ENCODE results near the gene FES.
"Not testable (repeated sequence)": the region's sequence is repeated elsewhere in the genome, so short reads cannot be mapped to it uniquely, and the experiment has no call there.

Gene FES

DNA sequence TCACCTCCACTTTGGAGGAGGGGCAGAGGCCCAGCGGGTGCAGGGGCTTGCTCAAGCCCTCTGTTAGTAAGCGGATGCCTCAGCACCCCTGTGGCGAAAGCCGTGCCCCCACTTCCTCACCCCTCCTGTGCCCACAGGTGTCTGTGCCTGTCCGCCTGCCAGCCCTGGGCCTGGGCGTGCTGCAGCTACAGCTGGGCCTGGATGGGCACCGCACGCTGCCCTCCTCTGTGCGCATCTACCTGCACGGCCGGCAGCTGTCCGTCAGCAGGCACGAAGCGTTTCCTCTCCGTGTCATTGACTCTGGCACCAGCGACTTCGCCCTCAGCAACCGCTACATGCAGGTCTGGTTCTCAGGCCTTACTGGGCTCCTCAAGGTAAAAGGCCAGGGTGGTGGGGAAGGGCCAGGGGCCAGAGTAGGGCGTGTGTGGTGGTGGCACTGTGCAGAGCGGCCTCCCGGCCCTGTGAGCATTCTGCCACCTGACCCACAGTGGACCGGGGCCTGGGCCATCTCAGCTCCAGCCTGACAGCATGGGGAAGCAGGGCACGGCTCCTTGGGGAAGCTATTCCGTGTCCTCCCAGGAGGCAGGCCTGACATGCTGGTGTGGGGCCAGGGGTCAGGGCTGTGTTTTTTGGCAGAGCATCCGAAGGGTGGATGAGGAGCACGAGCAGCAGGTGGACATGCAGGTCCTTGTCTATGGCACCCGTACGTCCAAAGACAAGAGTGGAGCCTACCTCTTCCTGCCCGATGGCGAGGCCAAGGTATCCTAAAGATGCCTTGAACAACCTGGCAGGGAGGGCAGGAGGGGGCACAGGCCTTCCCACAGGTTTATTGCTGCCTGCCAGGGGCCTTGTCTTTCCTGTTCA is 27.8 kb downstream of the FES start:
- DNase-seq = no peak

DNA sequence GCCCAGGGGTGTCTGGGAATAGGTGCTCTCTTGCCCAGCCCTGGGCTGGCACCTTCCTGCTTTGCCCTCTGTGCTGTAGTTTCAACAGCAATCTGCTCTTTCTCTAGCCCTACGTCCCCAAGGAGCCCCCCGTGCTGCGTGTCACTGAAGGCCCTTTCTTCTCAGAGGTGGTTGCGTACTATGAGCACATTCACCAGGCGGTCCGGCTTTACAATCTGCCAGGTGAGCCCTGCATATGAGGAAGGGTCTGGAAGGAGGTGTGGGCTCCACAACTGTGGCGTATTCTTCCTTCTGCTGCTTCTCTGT is 28.4 kb downstream of the FES start:
- DNase-seq = no peak

DNA sequence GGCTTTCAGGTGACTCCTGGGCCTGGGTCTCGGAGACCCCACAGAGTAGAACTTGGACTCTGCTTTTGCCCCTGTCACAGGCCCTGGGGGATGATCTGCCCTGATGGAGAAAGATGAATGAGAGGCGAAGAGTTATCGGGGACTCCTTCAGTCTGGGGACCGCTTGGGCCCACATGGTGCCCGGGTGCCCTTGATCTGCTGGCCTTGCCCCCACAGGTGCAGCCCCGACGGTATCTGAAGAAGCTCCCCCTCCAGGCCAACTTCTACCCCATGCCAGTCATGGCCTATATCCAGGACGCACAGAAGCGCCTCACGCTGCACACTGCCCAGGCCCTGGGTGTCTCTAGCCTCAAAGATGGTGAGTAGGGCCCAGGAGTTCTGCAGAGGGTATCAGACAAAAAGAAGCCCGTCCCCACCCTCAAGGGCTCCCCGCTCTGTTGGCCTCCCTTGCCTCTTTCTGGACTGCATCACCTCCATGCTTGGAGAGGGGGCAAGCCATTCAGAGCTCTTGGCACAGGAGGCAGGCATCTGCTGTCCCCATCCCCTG is 29.2 kb downstream of the FES start:
- no peak for DNase-seq

DNA sequence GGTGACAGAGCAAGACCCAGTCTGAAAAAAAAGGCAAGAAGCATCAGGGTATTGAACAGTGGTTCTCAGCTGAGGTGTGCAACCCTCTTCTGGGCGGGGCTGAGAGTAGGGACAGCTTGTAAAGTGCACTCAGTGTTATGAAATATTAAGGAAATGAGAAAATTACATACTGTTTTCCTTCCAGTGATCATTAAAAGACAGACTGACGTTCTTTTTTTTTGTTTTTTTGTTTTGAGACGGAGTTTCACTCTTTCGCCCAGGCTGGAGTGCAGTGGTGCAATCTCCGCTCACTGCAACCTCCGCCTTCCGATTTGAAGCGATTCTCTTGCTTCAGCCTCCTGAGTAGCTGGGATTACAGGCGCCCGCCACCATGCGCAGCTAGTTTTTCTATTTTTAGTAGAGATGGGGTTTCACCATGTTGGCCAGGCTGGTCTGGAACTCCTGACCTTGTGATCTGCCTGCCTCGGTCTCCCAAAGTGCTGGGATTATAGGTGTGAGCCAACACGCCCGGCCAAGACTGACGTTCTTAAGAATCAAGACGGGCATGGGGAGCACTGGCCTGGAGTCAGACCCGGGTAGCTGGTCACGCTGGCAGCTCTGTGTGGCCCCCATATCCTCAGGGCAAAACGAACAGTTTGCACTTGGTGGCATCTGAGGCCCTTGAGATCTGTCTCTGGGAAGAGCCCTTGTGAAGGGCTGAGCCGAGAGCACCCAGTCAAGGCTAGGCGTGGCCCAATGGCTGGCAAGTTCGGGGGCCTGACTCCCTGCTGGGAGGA is 30.2 kb downstream of the FES start:
- no peak for DNase-seq

DNA sequence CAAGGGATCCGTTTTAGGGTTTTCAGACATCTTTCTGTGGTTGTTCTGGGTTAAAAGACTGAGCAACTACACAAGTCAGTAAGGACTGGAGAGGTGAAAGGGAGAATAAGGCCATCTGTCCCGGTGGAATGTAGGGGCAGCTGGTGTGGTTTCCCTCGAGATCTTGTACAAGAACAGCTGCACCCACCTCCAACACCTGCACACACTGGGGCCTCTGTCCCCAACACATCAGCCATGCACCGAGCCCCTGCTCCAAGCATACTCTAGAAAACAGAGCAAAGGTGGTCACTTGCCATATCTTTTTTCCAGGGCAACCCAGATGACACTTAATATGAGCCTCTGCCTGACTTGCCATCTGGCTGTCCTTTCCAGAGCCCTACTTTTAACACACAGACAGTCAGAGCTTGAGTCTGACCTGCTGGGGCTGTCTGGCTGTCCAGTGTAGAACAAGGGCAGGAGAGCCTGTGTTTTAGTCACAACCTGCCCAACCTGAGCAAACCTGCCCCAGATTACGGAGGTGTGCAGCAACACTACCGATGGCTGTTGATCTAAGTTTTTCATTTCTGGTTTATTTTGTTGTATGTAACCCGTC is 31.0 kb downstream of the FES start:
- DNase-seq = no peak

DNA sequence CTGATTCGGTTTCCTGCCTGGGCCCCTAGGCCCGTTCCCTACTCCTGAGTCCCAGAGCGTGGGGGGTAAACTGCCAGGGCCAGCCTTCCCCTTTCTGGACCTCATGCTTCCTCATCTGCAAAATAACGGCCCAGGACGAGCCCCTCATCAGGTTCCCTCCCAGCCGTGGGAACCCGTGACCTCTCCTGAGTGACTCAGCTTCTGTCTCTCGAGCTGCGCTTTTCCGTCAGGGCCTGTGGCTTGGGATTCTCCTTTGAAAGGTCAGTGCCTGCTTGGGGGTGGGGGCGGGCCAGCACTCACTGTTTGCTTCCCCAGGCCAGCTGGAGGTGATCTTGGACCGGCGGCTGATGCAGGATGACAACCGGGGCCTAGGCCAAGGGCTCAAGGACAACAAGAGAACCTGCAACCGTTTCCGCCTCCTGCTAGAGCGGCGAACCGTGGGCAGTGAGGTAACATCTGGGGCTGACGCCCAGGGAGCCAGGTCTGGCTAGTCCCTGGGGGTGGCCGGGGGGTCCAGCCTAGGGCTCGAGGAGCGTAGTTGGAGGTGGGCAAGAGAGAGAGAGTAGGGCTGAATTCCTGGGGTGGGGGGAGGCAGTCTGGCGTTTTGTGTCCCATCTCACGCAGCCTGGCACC is 31.6 kb downstream of the FES start:
- no peak for DNase-seq

DNA sequence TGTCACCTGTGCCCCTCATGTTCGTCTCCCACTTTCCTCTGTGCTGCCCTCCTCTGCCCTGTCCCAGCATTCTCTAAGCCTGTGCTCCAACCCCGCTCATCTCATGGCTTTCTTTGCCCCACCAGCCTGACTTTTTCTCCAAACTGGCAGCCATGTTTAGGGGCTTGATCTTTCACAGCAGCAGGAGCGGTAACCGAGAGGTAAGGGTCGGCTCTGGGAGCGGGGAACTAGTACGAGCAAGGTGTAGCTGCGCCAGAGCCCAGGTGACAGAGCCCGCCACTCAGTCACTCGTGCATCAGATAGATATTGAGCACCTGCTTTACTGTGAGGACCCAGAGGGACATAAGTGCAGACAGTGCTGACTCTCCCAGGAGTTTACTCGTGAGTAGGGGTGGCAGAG is 32.2 kb downstream of the FES start:
- no peak for DNase-seq

DNA sequence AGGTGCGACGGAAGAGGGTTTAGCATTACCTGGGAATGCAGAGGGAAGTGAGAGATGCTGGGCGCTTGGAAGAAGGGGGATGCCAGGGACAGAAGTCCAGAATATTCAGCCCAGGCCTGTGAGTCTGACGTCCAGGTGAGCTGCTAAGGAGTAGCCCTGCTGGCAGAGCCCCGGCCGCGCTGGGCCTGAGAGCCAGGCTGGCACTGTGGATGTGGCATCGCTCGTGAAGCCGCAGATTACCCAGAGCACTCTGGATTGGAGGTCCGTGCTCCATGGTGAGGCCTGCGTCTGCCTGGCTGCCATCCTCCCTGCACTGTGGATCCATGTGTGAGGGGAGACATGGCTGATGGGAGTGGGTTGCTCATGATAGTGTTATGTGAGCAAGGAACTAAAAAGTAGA is 33.3 kb downstream of the FES start:
- no peak for DNase-seq

DNA sequence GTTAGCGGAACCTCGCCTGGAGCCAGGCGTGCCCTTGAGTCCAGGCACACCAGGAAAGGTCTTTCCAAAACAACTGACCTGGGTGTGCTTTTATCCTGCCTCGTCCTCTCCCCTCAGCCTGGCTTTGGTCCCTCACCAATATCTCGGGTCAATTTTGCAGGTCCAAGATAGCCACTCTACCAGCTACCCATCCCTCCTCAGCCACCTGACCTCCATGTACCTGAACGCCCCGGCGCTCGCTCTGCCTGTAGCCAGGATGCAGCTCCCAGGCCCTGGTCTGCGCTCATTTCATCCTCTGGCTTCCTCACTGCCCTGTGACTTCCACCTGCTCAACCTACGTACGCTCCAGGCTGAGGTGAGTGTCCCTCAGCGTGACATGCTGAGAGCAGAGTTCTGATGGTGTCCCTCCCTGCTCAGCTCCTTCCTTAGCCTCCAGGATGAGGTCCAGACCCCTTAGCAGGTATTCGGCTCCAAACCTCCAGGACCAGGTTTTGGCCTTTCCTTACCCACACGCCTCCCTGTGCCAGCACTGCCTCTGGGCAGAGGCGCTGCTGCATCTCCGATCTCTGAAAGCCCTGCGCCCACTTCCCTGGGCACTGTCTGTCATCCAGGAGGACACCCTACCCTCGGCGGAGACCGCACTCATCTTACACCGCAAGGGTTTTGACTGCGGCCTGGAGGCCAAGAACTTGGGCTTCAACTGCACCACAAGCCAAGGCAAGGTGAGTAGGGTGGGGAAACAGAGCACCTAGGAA is 33.9 kb downstream of the FES start:
- DNase-seq = no peak

DNA sequence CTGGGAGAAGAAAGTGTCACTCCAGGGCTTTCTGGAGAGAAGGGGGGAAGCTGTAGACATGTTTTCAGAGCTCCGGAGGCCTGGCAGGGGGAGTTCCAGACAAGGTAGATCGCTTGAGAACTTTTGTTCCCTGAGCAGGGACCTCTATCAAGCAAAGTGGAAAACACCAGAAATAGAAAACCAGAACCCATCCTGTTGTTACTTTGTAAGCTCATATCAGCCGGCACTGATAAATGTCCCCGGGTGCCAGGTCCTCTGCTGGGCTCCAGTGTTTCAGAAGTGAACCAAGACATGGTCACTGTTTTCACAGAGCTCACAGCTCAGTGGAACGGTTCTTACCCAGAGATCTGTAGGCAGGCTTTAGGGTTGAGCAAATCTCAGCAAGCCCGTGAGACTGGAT is 34.5 kb downstream of the FES start:
- DNase-seq = no peak

DNA sequence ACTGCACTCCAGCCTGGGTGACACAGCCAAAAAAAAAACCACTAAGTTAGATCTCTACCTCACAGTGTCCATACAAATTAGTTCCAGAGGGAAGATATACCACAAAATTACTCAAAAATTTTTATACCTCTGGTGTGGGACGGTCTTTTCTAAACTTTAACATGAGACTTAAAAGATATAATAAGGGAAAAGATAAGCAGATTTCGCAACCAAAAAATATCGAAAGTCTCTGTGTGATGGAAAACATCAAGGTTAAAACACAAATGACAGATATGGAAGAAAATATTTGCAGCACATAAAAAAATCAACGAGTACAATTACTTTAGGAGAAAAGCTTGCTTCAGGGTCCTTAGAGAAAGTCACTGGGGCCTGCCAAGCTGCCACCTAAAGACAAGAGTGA is 37.6 kb downstream of the FES start:
- no peak for DNase-seq

DNA sequence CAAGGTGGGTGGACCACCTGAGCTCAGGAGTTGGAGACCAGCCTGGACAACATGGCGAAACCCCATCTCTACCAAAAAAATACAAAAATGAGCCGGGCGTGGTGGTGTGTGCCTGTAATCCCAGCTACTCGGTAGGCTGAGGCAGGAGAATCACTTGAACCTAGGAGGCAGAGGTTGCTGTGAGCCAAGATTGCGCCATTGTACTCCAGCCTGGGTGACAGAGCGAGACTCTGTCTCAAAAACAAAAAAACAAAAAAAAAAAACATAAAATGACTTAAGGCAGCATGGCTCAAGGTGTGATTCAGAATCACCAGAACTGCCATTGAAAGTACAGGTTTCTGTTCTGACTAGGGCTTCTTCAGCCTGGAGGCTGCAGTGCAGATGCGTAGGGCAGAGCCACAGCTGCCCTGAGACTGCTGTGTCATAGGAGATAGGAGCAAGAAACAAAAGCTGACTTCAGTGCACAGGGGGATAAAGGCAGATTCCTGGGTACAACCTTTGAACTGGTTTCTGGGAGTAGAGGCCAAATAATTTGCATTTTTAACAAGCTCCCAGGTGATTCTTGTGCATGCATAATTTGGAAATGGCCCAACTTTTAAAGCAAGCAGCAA is 38.5 kb downstream of the FES start:
- peak; percentile 6 for DNase-seq

DNA sequence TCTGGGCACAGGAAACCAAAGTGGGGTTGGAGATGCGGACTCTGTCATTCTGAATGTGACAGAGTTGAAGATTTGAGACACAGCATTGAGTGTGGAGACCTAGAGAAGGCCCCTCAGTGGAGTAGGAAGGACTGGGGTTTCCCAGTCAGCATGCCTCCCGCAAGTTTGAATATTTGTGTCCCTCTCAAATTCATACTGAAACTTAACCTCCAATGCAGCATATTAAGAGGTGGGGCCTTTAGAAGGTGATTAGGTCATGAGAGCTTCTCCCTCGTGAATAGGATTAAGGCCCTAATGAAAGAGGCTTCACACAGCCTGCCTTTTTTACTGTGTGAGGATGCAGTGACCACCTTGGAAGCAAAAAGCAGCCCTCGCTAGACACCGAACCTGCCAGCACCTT is 40.1 kb downstream of the FES start:
- DNase-seq = no peak

DNA sequence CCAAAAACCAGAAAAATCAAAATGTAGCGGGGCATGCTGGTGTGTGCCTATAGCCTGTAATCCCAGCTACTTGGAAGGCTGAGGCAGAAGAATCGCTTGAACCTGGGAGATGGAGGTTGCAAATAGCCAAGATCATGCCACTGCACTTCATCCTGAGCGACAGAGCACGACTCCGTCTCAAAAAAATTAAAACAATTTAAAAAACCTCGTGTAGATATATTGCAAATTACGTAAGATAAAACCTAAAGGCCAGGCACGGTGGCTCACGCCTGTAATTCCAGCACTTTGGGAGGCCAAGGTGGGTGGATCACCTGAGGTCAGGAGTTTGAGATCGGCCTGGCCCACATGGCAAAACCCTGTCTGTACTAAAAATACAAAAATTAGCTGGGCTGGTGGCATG is 42.5 kb downstream of the FES start:
- DNase-seq = not testable (repeated sequence)

DNA sequence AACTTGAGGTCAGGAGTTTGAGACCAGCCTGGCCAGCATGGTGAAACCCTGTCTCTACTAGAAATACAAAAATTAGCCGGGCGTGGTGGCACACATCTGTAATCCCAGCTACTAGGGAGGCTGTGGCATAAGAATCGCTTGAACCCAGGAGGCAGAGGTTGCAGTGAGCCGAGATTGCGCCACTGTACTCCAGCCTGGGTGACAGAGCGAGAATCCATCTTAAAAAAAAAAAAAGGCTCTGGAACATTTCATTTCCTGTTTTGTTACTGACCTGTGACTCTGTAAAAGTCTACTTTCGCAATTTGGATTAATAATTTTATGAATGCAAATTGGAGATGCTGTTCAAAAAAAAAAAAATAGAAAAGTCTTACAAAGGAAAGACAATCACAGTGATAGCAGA is 43.8 kb downstream of the FES start:
- not testable (repeated sequence) for DNase-seq

DNA sequence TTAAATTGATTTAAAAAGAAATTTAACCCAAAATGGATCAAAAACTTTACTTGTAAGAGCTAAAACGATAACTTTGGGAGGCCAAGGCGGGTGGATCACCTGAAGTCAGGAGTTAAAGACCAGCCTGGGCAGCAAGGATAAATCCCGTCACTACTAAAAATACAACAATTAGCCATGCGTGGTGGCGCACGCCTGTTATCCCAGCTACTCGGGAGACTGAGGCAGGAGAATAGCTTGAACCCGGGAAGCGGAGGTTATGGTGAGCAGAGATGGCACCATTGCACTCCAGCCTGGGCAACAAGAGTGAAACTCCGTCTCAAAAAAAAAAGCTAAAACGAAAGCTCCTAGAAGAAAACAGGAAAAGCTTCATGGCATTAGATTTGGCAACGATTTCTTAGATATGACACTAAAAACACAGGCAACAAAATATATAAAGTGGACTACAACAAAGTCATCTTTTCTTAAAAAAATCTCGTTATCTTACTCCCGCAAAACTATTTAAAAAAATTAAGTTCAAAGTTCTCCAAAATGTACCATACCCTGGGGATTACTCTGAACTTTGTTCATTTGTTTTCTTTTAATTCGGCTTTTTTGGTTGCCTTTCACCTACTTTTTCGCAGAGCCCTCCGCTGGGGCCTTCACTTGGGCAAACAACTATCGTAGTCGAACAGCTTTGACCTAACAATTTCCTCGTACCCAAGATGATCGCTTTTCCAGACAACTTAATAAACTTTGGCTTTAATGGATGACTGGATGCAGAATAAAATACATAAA is 45.1 kb downstream of the FES start:
- DNase-seq = no peak

DNA sequence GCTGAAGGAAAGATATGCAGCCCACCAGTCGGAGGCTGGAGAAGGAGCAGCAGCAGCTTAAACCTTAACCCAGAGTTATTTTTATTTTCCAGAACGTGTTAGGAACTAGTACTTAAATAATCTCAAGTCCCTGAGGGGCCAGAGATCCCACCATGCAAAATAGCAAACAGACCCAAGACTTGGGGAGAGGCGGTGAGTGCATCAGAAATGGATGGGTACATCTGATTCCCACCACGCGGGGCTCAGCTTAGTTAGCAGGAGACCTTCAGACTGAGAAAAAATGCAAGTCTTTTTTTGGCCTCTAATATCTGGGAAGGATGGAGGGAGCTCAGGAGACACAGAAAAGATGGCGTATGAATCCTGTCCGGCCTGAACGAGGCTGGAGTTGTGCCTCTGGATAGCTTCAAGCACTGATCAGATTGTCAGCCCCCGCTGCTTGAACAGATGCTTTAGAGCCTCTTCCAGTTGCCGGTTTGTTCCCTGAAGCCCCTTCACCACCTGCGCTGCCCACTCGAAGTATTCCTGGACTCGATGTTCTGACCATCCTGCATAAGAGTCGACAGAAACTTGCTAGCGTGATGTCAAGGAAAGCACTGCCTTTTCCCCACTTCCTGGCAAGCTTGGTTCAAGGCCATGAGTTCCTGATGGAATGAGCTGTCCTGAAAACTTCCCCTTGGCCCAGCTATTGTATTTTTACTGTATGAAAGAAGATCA is 46.7 kb downstream of the FES start:
- no peak for DNase-seq

DNA sequence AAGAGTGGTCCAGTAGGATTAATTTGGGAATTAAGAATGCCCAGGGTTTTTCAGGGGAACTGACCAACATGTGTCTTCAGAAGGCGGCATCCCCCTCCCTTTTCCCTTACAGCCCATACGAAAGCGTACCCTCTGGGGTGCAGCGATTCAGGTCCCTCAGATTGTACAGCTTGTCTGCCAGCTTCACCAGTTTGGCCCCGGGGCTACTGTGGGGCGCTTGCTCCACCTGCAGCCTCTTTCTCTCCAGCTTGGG is 47.2 kb downstream of the FES start:
- no peak for DNase-seq

DNA sequence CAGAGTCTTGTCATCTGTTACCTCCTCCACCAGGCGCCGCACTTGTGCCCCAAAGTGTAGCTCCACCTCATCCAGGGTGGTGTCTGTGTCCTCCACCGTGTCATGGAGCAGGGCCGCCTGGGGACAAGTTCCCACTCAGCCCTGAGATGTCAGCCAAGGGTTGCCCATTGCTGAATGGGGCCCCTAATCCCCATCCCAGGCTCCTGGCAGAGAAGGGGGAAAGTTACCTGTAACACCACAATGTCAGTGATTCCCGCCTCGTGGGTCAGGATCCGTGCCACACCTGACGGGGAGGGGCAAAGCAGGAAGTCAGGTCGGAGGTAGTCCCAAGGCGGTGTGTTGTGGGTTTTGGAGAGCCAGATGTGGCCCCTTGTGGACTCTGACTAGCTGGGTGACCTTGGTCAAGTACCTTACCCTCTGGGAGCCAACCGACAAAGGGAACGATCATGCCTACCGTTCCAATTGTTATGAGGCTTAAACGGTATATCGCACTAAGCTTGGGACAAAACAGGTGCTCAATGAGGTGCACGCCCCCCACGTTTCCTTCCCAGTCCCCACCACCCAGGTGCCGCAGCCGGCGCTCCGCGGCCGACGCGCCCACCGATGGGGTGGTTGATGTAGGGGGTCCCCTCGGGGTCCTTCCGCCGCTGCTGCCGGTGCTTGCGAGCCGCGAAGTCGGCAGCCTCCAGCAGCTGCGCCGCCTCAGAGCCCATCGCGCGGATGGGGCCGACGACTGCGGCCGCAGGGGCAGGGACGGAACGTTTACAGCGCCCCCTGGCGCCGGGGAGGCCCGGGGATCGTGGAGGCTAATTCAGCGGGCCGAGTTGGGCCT is 47.7 kb downstream of the FES start, which contains the start of gene HDDC3:
TSS of gene HDDC3 (minus strand) at position 722 of the 832 bp plus-strand sequence. CDS start at position 713, 9 bp downstream.
- peak; percentile 85 for DNase-seq

DNA sequence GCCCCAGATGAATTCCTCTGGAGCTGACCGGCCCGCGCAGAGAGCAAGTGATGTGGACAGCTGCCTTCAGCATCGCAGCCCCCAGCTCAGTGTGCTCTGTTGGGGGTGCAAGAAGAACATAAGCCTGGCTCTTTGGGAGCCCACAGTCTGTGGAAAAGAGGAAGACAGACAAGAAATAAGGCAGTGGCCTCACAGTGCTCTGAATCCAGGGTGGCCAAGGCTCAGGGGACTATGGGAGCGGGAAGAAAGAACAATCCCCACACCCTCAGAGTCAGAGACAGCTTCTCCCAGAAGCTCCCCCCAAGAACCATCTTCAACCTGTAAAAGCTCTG is 48.3 kb downstream of the FES start:
- no peak for DNase-seq

Measured in stimulated activated naive CD4-positive, alpha-beta T cell treated with Interleukin-2 at 50 U/mL for 16 hours (primary cell).